ENCODE measurements around the gene TMEM117. TPM values are rescaled to one million over a fixed set of nuclear protein-coding genes. Genes with fewer than 3 reads are reported as not detected.

The TMEM117 gene
- total RNA-seq, 1 donor from 2014 or later, result 13.1 TPM

DNA sequence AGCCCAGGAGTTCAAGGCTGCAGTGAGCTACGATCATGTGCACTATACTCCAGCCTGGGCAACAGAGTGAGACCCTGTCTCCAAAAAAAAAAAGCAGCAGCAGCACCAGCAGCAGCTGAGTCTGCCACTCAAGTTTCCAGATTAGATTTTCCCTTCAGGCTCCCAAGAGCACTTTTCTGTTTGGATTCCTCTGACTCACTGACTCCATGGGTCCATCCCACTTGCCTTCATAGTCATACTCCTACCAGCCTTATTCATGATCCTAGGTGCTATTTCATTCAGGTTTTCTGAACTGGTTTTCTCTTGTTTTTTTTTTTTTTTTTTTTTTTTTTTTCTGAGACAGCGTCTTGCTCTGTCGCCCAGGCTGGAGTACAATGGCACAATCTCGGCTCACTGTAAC, 23.0 kb upstream of the TMEM117 start:
- FAIRE-seq (no peak), DNase-seq (ENCODE audit: low read depth) (no peak)
- no peak for TF ChIP-seq EZH2 (IDR thresholded peaks at IDR 0.05; ENCODE audit: insufficient read depth, low read length)
- TF ChIP-seq, protein P1, sequence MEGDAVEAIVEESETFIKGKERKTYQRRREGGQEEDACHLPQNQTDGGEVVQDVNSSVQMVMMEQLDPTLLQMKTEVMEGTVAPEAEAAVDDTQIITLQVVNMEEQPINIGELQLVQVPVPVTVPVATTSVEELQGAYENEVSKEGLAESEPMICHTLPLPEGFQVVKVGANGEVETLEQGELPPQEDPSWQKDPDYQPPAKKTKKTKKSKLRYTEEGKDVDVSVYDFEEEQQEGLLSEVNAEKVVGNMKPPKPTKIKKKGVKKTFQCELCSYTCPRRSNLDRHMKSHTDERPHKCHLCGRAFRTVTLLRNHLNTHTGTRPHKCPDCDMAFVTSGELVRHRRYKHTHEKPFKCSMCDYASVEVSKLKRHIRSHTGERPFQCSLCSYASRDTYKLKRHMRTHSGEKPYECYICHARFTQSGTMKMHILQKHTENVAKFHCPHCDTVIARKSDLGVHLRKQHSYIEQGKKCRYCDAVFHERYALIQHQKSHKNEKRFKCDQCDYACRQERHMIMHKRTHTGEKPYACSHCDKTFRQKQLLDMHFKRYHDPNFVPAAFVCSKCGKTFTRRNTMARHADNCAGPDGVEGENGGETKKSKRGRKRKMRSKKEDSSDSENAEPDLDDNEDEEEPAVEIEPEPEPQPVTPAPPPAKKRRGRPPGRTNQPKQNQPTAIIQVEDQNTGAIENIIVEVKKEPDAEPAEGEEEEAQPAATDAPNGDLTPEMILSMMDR (IDR thresholded peaks at IDR 0.05; ENCODE audit: insufficient read depth, low read depth, low read length), result no peak
- Histone ChIP-seq H3K4me1 (ENCODE audit: insufficient read depth, low read length) (no peaks in the 10 kb centered on the region), H3K27me3 (ENCODE audit: insufficient read depth, low read length) (no peaks in the 10 kb centered on the region), H3K4me3 (ENCODE audit: insufficient read depth, low read depth, low read length) (no peak overlapping the region), H3K36me3 (ENCODE audit: insufficient read depth, low read length) (no peaks in the 10 kb centered on the region), H4K20me1 (ENCODE audit: insufficient read depth, low read length) (no peaks in the 10 kb centered on the region), H3K9ac (ENCODE audit: low read length) (no peak overlapping the region), H3K4me2 (ENCODE audit: low read length) (no peak overlapping the region), H3K9me3 (ENCODE audit: insufficient read depth, low read depth, low read length) (no peaks in the 10 kb centered on the region), H2AFZ (ENCODE audit: low read depth, low read length) (no peak overlapping the region), H3K27ac (ENCODE audit: low read depth, low read length) (no peak overlapping the region), H3K79me2 (ENCODE audit: insufficient read depth, low read length) (no peaks in the 10 kb centered on the region)
- Mint-ChIP-seq H3K27me3 (ENCODE audit: low read depth, unreplicated experiment) (no peaks in the 10 kb centered on the region), H3K9me3 (ENCODE audit: unreplicated experiment) (no peaks in the 10 kb centered on the region), H3K4me1 (ENCODE audit: low read depth, unreplicated experiment) (no peaks in the 10 kb centered on the region), H3K4me3 (ENCODE audit: unreplicated experiment) (no peak overlapping the region), H3K27ac (ENCODE audit: unreplicated experiment) (no peak overlapping the region), H3K36me3 (ENCODE audit: low read depth, unreplicated experiment) (no peaks in the 10 kb centered on the region)

GRCh38 chr12:43815416-43815815, 20.5 kb upstream of the TMEM117 start:
- TF ChIP-seq, protein P1 (IDR thresholded peaks at IDR 0.05; ENCODE audit: insufficient read depth, low read depth, low read length), result no peak
- no peak for TF ChIP-seq EZH2 (IDR thresholded peaks at IDR 0.05; ENCODE audit: insufficient read depth, low read length)
- Histone ChIP-seq H3K27ac (ENCODE audit: low read depth, low read length) (no peak overlapping the region), H3K27me3 (ENCODE audit: insufficient read depth, low read length) (no peaks in the 10 kb centered on the region), H3K9ac (ENCODE audit: low read length) (no peak overlapping the region), H3K36me3 (ENCODE audit: insufficient read depth, low read length) (no peaks in the 10 kb centered on the region), H3K4me2 (ENCODE audit: low read length) (no peak overlapping the region), H3K79me2 (ENCODE audit: insufficient read depth, low read length) (no peaks in the 10 kb centered on the region), H2AFZ (ENCODE audit: low read depth, low read length) (no peak overlapping the region), H3K4me1 (ENCODE audit: insufficient read depth, low read length) (no peaks in the 10 kb centered on the region), H3K4me3 (ENCODE audit: insufficient read depth, low read depth, low read length) (no peak overlapping the region), H4K20me1 (ENCODE audit: insufficient read depth, low read length) (no peaks in the 10 kb centered on the region), H3K9me3 (ENCODE audit: insufficient read depth, low read depth, low read length) (no peaks in the 10 kb centered on the region)
- DNase-seq (ENCODE audit: low read depth), result no peak
- Mint-ChIP-seq H3K4me1 (ENCODE audit: low read depth, unreplicated experiment) (no peaks in the 10 kb centered on the region), H3K27ac (ENCODE audit: unreplicated experiment) (no peak overlapping the region), H3K4me3 (ENCODE audit: unreplicated experiment) (no peak overlapping the region), H3K9me3 (ENCODE audit: unreplicated experiment) (no peaks in the 10 kb centered on the region), H3K27me3 (ENCODE audit: low read depth, unreplicated experiment) (no peaks in the 10 kb centered on the region), H3K36me3 (ENCODE audit: low read depth, unreplicated experiment) (no peaks in the 10 kb centered on the region)
- FAIRE-seq, result no peak

DNA sequence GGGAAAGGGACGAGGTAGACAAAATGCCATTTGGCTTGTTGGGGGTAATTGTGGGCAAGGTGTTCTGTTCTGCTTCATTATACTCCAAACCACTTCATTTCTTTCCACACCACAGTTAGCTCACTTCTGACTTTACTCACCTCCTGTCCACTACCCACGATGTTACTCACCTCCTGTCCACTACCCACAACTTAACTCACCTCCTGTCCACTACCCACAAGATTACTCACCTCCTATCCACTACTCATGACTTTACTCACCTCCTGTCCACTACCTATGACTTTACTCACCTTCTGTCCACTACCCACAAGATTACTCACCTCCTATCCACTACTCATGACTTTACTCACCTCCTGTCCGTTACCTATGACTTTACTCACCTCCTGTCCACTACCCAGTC, 19.7 kb upstream of the TMEM117 start:
- Histone ChIP-seq H3K27ac (ENCODE audit: low read depth, low read length) (no peak overlapping the region), H3K36me3 (ENCODE audit: insufficient read depth, low read length) (no peaks in the 10 kb centered on the region), H3K4me1 (ENCODE audit: insufficient read depth, low read length) (no peaks in the 10 kb centered on the region), H3K79me2 (ENCODE audit: insufficient read depth, low read length) (no peaks in the 10 kb centered on the region), H2AFZ (ENCODE audit: low read depth, low read length) (no peak overlapping the region), H3K4me3 (ENCODE audit: insufficient read depth, low read depth, low read length) (no peak overlapping the region), H3K4me2 (ENCODE audit: low read length) (no peak overlapping the region), H3K9me3 (ENCODE audit: insufficient read depth, low read depth, low read length) (no peaks in the 10 kb centered on the region), H3K9ac (ENCODE audit: low read length) (no peak overlapping the region), H4K20me1 (ENCODE audit: insufficient read depth, low read length) (no peaks in the 10 kb centered on the region), H3K27me3 (ENCODE audit: insufficient read depth, low read length) (no peaks in the 10 kb centered on the region)
- Mint-ChIP-seq H3K4me3 (ENCODE audit: unreplicated experiment) (no peak overlapping the region), H3K36me3 (ENCODE audit: low read depth, unreplicated experiment) (no peaks in the 10 kb centered on the region), H3K9me3 (ENCODE audit: unreplicated experiment) (no peaks in the 10 kb centered on the region), H3K27ac (ENCODE audit: unreplicated experiment) (no peak overlapping the region), H3K27me3 (ENCODE audit: low read depth, unreplicated experiment) (no peaks in the 10 kb centered on the region), H3K4me1 (ENCODE audit: low read depth, unreplicated experiment) (no peaks in the 10 kb centered on the region)
- TF ChIP-seq, protein P1 (IDR thresholded peaks at IDR 0.05; ENCODE audit: insufficient read depth, low read depth, low read length), result no peak
- TF ChIP-seq EZH2 (IDR thresholded peaks at IDR 0.05; ENCODE audit: insufficient read depth, low read length), result no peak
- no peak for FAIRE-seq
- peak; percentile 22 for DNase-seq (ENCODE audit: low read depth)
